Measurements from ENCODE around the gene CABP1.

GRCh38 chr12:120690083-120690450 lies 49.6 kb downstream of the CABP1 start:
- TF ChIP-seq CTCF (conservative IDR thresholded peaks at IDR 0.05; ENCODE audit: low read length) (no peak), EZH2phosphoT487 (IDR thresholded peaks at IDR 0.05; ENCODE audit: borderline replicate concordance) (no peak)
